GM12875 (cell line): ENCODE results near the gene CRACR2A.

Experiments used
- H3K4me3 ChIP-seq: one replicate; pipeline ENCODE4 v1.5.1; 2011; ENCODE audit warnings: low read depth, low read length, control low read depth
- TF ChIP-seq, protein P1 (sequence below): IDR thresholded peaks from 2 replicates; pipeline ENCODE4 v1.5.1; 2011; ENCODE audit warnings: low read depth, mild to moderate bottlenecking, control low read depth, inconsistent platforms, low read length, moderate library complexity, borderline replicate concordance; ENCODE audit not compliant: insufficient read depth

CRACR2A gene

GRCh38 chr12:3574986-3575385 is 177.9 kb downstream of the CRACR2A start:
- TF ChIP-seq, protein P1, sequence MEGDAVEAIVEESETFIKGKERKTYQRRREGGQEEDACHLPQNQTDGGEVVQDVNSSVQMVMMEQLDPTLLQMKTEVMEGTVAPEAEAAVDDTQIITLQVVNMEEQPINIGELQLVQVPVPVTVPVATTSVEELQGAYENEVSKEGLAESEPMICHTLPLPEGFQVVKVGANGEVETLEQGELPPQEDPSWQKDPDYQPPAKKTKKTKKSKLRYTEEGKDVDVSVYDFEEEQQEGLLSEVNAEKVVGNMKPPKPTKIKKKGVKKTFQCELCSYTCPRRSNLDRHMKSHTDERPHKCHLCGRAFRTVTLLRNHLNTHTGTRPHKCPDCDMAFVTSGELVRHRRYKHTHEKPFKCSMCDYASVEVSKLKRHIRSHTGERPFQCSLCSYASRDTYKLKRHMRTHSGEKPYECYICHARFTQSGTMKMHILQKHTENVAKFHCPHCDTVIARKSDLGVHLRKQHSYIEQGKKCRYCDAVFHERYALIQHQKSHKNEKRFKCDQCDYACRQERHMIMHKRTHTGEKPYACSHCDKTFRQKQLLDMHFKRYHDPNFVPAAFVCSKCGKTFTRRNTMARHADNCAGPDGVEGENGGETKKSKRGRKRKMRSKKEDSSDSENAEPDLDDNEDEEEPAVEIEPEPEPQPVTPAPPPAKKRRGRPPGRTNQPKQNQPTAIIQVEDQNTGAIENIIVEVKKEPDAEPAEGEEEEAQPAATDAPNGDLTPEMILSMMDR, result no peak

DNA sequence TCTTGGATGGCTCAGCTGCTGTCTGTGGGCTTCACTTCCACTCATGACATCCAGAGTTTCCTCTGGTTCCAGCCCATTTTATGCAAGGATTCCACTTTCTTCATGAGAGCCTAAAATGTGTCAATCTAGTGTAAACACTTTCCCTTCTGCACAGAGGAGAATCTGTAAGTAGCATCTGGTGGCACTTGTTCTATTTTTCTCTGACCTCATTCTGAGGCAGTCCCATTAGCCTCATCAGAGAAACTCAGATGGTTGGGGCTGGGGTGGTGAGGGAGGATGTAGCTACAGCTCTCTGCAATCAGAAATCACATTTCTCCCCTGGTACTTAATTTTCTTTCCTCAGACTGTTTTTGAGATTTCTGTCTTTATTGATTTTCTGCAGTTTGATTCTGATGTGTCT is 180.3 kb downstream of the CRACR2A start:
- TF ChIP-seq, protein P1, result no peak
- H3K4me3 ChIP-seq, result no peak overlapping the region

More at GRCh38 chr12:3574986-3575385, 177.9 kb downstream of the CRACR2A start:
- H3K4me3 ChIP-seq, result no peak overlapping the region

- no peak overlapping the region for H3K4me3 ChIP-seq
- TF ChIP-seq, protein P1, result no peak
Measured at GRCh38 chr12:3571724-3572123, 181.2 kb downstream of the CRACR2A start.

GRCh38 chr12:3571323-3571722 is 181.6 kb downstream of the CRACR2A start:
- no peak overlapping the region for H3K4me3 ChIP-seq
- TF ChIP-seq, protein P1, result no peak

GRCh38 chr12:3568695-3569094 is 184.2 kb downstream of the CRACR2A start:
- TF ChIP-seq, protein P1, result no peak
- H3K4me3 ChIP-seq, result no peak overlapping the region

DNA sequence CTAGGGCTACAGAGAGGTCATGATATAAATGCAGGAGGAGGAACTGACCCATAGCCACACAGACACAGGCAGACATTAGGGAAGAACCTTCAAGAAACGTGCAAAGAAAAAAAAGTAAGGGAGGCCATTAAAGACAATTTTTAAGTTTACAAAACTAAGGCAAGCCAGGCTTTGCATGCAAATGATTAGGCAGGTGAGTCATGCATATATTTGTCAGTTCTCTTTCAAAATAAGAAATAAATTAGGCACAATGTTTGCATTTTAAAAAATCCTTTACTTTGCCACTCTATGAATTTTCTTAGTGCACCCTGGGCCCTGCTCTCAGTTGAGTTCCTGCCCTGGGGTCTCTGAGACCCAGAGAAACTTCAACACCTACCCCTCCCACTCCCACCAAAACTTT is 186.9 kb downstream of the CRACR2A start:
- TF ChIP-seq, protein P1, result no peak

More for the DNA sequence above, 186.9 kb downstream of the CRACR2A start:
- no peak overlapping the region for H3K4me3 ChIP-seq
